AG09319 (cell line): Measurements from ENCODE around the gene CCR5AS.
"Not testable (repeated sequence)": the region's sequence is repeated elsewhere in the genome, so short reads cannot be mapped to it uniquely, and the experiment has no call there.

ENCODE experiments used
- DNase-seq: peaks from one replicate; pipeline ENCODE4 v3.0.0-alpha.2; 2010; ENCODE audit warnings: low read depth; ENCODE audit errors: extremely low read depth
- CTCF ChIP-seq: IDR thresholded peaks from 2 replicates; pipeline ENCODE4 v1.5.1; 2011; ENCODE audit warnings: low read depth, mild to moderate bottlenecking, inconsistent platforms, low read length, moderate library complexity

The CCR5AS gene

GRCh38 chr3:46407970-46408369 lies 1.1 kb upstream of the CCR5AS start:
- TF ChIP-seq CTCF, result no peak
- no peak for DNase-seq

GRCh38 chr3:46406443-46406787 lies 451 bp downstream of the CCR5AS start:
- no peak for TF ChIP-seq CTCF
- DNase-seq, result no peak

- no peak for DNase-seq
- TF ChIP-seq CTCF, result no peak
These were observed 1.4 kb downstream of the CCR5AS start for GRCh38 chr3:46405301-46406019.

- not testable (repeated sequence) for DNase-seq
These were observed 4.0 kb downstream of the CCR5AS start for GRCh38 chr3:46402902-46403301.

GRCh38 chr3:46401579-46401978 lies 5.3 kb downstream of the CCR5AS start:
- no peak for DNase-seq
- TF ChIP-seq CTCF, result no peak

GRCh38 chr3:46400846-46401245 lies 6.0 kb downstream of the CCR5AS start:
- no peak for TF ChIP-seq CTCF
- DNase-seq, result no peak

GRCh38 chr3:46400000-46400734 lies 6.7 kb downstream of the CCR5AS start:
- no peak for TF ChIP-seq CTCF

More at GRCh38 chr3:46400000-46400734, 6.7 kb downstream of the CCR5AS start:
- DNase-seq, result no peak
